Stimulated activated CD4-positive, alpha-beta T cell treated with anti-CD3 and anti-CD28 coated beads, Interleukin-15, amount 100 ng/mL, for 48 hours (primary cell): ENCODE measurements around the gene MS4A1.
"Not testable (repeated sequence)": the region's sequence is repeated elsewhere in the genome, so short reads cannot be mapped to it uniquely, and the experiment has no call there.

Experiments used
- DNase-seq, 2 donors: peaks; one replicate each; pipeline ENCODE4 v3.0.0-alpha.2; 2020; ENCODE audit warnings: low read depth in 2 of 2

MS4A1 gene

DNA sequence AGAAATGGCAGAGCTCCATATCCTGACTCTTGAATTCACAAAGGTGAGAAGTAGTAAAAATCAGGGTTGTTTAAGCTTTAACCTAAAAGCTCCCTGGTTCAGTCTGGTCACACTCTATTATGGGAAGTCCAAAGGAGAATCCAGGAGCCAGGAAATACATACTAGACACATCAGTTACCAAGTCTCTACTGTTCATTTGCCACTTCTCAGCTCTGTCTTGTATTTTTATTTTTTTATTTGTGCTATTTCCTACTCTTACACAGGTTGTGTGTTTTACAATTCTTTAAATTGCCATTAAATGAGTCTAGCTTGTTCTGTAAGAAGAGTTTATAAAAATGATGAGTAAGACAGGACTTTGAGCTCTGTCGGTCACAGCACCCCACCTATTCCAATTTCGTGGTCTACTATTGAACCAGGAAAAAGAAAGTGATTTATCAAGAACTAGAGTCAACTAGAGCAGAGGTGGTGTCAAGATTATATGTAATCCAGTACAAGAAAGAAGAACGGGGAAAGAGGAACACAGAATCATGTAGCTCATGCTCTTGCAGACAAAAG is 46.7 kb downstream of the MS4A1 start:
- DNase-seq, result no peak

DNA sequence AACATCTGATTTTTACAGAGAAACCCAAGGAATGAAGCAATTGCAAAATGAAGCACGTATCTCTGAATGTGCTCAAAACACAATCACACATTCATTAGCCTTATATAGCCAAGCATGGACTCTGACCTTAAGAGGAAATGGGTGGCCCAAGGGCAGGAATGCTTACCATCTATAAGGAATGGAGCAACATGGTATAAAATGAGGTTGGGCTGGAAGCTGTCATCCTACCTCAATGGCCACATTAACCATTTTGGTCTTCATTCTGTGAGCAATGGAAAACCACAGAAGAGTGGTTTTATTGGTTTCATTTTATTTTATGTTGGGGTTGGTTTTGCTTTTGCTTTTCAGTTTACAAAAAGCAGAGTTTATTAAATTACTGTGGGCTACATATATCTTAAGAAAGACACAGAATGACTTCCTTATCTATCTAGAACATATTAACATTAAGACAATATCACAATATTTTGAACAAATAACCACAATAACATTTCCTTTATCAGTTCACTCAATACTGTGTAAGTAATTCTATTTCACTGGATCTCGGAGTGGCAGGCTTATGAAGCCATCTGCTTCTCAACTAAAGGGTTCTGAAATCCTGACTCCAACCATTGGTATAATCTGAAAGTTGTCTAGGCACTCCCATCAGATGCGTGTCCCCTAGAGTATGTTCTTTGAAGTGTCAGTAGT is 48.7 kb downstream of the MS4A1 start:
- no peak for DNase-seq

DNA sequence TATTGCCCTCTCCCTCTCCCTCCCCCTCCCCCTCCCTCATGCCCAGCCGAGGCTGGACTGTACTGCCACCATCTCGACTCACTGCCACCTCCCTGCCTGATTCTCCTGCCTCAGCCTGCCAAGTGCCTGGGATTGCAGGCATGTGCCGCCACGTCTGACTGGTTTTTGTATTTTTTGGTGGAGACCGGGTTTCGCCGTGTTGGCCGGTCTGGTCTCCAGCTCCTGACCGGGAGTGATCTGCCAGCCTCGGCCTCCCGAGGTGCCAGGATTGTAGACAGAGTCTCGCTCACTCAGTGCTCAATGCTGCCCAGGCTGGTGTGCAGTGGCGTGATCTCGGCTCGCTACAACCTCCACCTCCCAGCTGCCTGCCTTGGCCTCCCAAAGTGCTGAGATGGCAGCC is 54.0 kb downstream of the MS4A1 start:
- not testable (repeated sequence) for DNase-seq

DNA sequence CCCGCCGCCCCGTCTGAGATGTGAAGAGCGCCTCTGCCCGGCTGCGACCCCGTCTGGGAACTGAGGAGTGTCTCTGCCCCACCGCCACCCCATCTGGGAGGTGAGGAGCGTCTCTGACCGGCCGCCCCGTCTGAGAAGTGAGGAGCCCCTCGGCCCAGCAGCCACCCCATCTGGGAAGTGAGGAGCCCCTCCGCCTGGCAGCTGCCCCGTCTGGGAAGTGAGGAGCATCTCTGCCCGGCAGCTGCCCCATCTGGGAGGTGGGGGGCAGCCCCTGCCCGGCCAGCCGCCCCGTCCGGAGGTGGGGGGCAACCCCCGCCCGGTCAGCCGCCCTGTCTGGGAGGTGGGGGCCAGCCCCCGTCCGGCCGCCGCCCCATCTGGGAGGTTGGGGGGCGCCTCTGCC is 54.6 kb downstream of the MS4A1 start:
- DNase-seq, result not testable (repeated sequence)

DNA sequence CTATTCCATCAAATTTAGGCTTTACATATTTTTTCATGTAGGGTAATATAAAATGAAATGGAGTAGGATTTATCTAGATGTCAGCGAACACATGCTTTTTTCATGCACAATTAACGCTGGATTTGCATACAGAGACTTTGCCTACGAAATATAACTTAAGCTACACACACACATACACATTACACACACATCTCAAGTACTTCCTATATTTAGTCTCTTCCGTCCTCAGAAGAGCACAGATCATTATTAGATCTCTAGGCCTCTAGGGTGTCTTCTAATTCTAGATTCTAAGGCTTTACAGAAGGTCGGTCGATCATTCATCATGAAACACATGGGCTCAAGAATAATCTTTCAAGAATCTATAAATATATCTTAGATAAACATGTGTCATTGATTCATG is 55.7 kb downstream of the MS4A1 start:
- DNase-seq, result no peak

DNA sequence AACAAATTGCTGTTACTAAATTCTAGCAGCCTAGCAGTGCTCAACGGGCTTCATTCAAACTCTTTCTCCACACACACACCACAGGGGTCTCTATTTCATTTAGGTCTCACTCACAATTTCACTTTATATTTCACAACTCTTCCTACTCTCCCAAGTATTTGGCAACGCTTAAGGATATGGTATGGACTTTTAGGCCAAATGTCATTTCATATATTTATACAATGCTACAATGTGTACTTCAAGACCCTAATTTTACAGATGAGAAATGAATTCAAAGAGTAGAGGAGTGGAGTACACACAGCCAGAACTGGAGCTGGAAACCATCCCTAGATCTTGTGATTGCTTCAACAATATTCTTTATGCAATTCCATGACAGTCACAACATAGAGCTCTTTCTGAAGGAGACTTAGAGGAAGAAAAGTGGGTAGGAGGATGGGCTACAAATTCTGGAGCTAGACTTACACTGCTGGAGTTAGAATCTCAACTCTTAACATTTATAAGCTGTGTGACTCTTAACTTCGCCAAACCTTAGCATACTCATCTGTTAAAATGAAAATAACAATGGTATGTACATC is 57.1 kb downstream of the MS4A1 start:
- no peak for DNase-seq

DNA sequence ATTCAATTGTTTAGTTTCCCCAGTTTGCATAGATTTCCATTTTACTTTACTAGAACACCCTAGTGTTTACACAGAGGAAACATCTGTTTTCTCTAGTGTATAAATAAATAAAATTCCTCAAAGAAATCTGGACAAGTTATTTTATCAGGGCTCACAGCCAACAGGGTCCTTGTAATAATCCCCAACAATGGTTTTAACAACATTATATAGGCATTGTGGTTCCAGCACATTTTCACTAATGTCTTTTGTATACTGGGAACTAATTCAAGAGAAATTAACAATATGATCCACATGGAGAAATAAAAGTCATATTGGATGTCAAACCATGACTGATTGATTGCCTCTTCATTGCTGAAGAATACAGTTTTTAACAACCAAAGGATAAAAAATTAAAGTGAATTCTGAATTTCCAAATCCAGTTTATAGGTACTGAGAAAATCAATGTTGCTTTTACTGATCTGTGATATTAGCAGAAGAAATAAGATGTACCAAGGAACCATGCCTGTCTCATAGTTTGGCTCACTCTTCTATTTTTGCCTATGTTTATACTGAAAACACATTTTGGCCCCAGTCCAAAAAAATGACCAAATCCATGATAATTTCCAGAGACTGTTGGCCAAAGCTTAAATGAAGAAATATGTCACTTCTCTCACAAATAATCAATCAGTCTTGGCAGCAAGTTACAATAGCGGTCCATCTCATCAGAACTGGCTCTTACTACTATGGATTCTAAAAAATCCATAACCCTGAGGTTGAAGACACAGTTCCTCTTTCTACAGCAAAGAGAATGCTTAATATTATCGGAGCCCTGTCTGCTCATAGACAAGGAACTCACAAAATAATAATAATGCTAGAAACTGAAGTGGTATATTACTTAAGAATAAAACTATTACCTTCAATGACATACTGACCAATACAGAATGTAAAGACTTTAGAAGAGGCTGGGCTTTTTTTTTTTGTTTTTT is 58.1 kb downstream of the MS4A1 start:
- DNase-seq, result no peak

DNA sequence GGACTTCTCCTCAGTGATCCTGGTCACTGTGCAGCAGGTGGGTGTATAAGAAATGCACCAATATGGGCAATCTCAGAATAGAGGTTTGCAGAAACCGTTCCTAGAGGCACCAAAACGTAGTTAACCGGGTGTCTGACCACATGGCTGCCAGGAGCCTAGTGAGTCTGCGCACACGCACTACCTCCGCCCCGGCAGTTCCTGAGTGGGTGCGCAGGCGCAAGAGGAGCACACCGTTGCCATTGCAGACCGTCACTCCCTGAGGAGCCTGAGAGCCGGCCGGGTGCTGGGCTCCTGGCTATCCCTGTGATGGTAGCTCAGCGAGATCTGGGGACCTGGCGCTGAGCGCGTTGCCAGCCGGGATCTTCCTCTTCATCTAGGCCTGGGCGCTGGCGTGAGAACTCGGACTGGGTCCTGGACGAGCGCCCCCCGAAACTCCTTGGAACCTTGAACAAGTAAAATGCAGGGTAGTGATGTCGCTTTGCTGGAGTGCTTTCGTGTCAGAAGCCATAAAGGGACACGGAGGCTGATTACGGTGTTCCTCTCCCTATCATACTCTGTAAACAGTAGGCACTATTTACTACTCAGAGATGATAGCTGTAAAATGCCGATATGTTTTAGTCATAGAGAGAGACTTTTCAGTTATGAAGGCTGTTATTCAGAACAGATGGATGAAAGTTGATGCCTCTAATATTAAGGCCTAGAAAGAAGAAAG is 59.7 kb downstream of the MS4A1 start, which contains the start of gene MS4A13:
TSS of gene MS4A13 (plus strand) at position 249 of the 712 bp plus-strand sequence. CDS start 2,692 bp downstream, outside the sequence.
- no peak for DNase-seq
